Thymus (tissue), 14 donors: ENCODE measurements around the gene RSPRY1. TPM values are rescaled to one million over a fixed set of nuclear protein-coding genes. Genes with fewer than 3 reads are reported as not detected.
A peak's percentile ranks its signal among the peaks of the same experiment; 100 is the strongest.

ENCODE experiments used
- DNase-seq, 9 donors: peaks; one replicate each; pipeline ENCODE4 v3.0.0-alpha.2; 2013; ENCODE audit warnings: low spot score in 9 of 9, low read depth in 6 of 9, missing footprints in 1 of 9
- H3K27ac ChIP-seq, 2 donors: one replicate each; pipeline ENCODE4 v1.5.1; 2013; ENCODE audit warnings: control low read depth in 1 of 2, low read depth in 1 of 2, low read length in 1 of 2, mild to moderate bottlenecking in 1 of 2, moderate library complexity in 1 of 2
- H3K27me3 ChIP-seq, 2 donors: one replicate each; pipeline ENCODE4 v1.5.1; 2013; ENCODE audit warnings: low read length in 1 of 2; ENCODE audit not compliant: control insufficient read depth in 2 of 2, insufficient read depth in 1 of 2
- H3K36me3 ChIP-seq, 2 donors: one replicate each; pipeline ENCODE4 v1.5.1; 2013; ENCODE audit warnings: low read length in 1 of 2, mild to moderate bottlenecking in 1 of 2, moderate library complexity in 1 of 2; ENCODE audit not compliant: control insufficient read depth in 2 of 2, insufficient read depth in 2 of 2
- H3K4me1 ChIP-seq, 2 donors: one replicate each; pipeline ENCODE4 v1.5.1; 2013; ENCODE audit warnings: low read length in 2 of 2; ENCODE audit not compliant: control insufficient read depth in 2 of 2, insufficient read depth in 2 of 2
- H3K4me3 ChIP-seq, 2 donors: one replicate each; pipeline ENCODE4 v1.5.1; 2013; ENCODE audit warnings: low read length in 2 of 2, control low read depth in 1 of 2, mild to moderate bottlenecking in 1 of 2
- H3K9me3 ChIP-seq, 2 donors: one replicate each; pipeline ENCODE4 v1.5.1; 2013; ENCODE audit warnings: low read length in 1 of 2, mild to moderate bottlenecking in 1 of 2; ENCODE audit not compliant: control insufficient read depth in 2 of 2, insufficient read depth in 1 of 2
- WGBS: extraction: QIAGEN DNeasy Blood & Tissue Kit; methylation state at CpG from one replicate; pipeline ENCODE4 v1.1.7; 2013; 5-methylcytosine and 5-hydroxymethylcytosine counted together
- long read RNA-seq, 10 donors: transcript quantifications; one replicate each; lab custom pipeline, GENCODE V29; 2026
- polyA plus RNA-seq: library from polyadenylated mRNA; stranded (reverse); fragments of 200-250 nt; gene quantifications from one replicate; pipeline ENCODE4 v1.2.3, GENCODE V29; 2013
- total RNA-seq: library from RNA; stranded (reverse); fragments of 120-200 nt; gene quantifications from one replicate; pipeline ENCODE4 v1.2.4, GENCODE V29; 2013
- donor health status: healthy.

The RSPRY1 gene
- total RNA-seq, result 29.6 TPM
- 19.4 TPM for polyA plus RNA-seq
- long read RNA-seq, donor 1, partial matches to known transcripts, result 0 of 1 reads
- long read RNA-seq, donor 1, other reads (novel, unspliced or antisense), result 0 of 1 reads
- long read RNA-seq, donor 2, result 0 reads
- long read RNA-seq, donor 3, partial matches to known transcripts, result 5 of 9 reads
- long read RNA-seq, donor 3, other reads (novel, unspliced or antisense), result 0 of 9 reads
- long read RNA-seq, donor 4, partial matches to known transcripts, result 0 of 2 reads
- long read RNA-seq, donor 4, other reads (novel, unspliced or antisense), result 0 of 2 reads
- long read RNA-seq, donor 5, partial matches to known transcripts, result 0 of 4 reads
- long read RNA-seq, donor 5, other reads (novel, unspliced or antisense), result 0 of 4 reads
- long read RNA-seq, donor 6, partial matches to known transcripts, result 0 of 3 reads
- long read RNA-seq, donor 6, other reads (novel, unspliced or antisense), result 0 of 3 reads
- long read RNA-seq, donor 7, transcript RSPRY1-201 (15 exons, 3,547 nt), result major isoform, 6 of 49 reads
- long read RNA-seq, donor 7, partial matches to known transcripts, result 42 of 49 reads
- long read RNA-seq, donor 7, other reads (novel, unspliced or antisense), result 0 of 49 reads
- long read RNA-seq, donor 8, partial matches to known transcripts, result 0 of 1 reads
- long read RNA-seq, donor 8, other reads (novel, unspliced or antisense), result 0 of 1 reads
- long read RNA-seq, donor 9, partial matches to known transcripts, result 0 of 4 reads
- long read RNA-seq, donor 9, other reads (novel, unspliced or antisense), result 0 of 4 reads
- long read RNA-seq, donor 10, partial matches to known transcripts, result 0 of 4 reads
- long read RNA-seq, donor 10, other reads (novel, unspliced or antisense), result 0 of 4 reads

DNA sequence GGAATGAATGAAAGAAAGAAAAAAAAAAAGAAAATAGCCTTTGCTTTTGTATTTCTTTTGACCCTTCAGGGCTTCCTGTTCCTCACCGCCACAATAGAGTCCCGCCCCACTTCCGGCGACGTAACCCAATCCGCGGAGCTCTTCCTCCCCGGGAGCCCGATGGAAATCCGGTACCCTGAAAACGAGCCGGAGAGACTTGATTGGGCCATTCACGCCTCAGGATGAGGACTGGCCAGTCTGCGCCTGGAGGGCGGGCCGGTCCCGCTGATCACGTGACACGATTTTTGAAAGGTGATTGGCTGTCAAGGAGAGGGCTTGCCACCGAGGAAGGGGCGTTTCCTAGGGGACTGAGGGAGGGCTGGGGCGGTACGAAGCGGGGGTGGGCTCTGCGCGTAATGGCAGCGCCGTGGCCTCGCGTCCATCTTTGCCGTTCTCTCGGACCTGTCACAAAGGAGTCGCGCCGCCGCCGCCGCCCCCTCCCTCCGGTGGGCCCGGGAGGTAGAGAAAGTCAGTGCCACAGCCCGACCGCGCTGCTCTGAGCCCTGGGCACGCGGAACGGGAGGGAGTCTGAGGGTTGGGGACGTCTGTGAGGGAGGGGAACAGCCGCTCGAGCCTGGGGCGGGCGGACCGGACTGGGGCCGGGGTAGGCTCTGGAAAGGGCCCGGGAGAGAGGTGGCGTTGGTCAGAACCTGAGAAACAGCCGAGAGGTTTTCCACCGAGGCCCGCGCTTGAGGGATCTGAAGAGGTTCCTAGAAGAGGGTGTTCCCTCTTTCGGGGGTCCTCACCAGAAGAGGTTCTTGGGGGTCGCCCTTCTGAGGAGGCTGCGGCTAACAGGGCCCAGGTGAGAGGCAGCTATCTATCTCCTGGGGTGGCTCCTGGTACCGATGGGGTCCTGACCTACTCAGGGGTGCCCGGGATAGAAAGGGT lies at the start of gene RSPRY1, which contains the start of gene PSME3IP1:
TSS of gene RSPRY1 (plus strand) at position 385 of the 927 bp plus-strand sequence. CDS start 18,330 bp downstream, outside the sequence.
TSS of gene PSME3IP1 (minus strand) at position 95 of the 927 bp plus-strand sequence. CDS start 12,185 bp downstream, outside the sequence.
- Histone ChIP-seq H3K36me3 (no peaks in the 10 kb centered on the region), H3K27me3 (no peaks in the 10 kb centered on the region), H3K27ac (peak within 1 kb of the TSS; percentile 88 to 97), H3K9me3 (no peaks in the 10 kb centered on the region), H3K4me3 (peak within 1 kb of the TSS; percentile 96), H3K4me1 (peaks cover 10 to 15% of the 10 kb centered on the region in 2 donors)
- WGBS, result under 1% methylated on average over 64 of the region's 64 CpGs
- peak; percentile 99 to 100 (median 99) for DNase-seq

DNA sequence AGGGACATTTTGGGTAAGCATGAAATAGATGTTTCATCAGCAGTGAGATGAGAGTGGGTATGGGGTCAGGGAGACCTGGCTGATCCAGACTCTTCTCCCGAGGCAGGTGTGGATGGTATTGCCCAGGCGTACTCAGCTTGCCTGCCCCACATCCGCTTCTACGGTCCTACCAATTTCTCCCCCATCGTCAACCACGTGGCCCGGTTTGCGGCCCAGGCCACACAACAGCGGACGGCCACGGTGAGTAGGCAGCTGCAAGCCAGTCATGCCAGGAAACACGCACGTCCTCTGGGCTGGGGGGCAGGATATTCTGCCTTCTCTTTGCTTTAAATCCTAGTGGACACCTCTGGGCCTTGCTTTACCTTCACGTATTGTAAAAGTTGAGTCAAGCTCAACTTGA lies 49.1 kb upstream of the RSPRY1 start:
- H3K27ac ChIP-seq, result no peak overlapping the region
- H3K4me1 ChIP-seq, result peaks cover 22 to 52% of the 10 kb centered on the region in 2 donors
- whole genome bisulfite sequencing, result 88% methylated on average over 14 of the region's 14 CpGs
- no peaks in the 10 kb centered on the region for H3K36me3 ChIP-seq
- H3K4me3 ChIP-seq, result no peak overlapping the region
- no peaks in the 10 kb centered on the region for H3K27me3 ChIP-seq
- DNase-seq, result no peak
- H3K9me3 ChIP-seq, result no peaks in the 10 kb centered on the region

DNA sequence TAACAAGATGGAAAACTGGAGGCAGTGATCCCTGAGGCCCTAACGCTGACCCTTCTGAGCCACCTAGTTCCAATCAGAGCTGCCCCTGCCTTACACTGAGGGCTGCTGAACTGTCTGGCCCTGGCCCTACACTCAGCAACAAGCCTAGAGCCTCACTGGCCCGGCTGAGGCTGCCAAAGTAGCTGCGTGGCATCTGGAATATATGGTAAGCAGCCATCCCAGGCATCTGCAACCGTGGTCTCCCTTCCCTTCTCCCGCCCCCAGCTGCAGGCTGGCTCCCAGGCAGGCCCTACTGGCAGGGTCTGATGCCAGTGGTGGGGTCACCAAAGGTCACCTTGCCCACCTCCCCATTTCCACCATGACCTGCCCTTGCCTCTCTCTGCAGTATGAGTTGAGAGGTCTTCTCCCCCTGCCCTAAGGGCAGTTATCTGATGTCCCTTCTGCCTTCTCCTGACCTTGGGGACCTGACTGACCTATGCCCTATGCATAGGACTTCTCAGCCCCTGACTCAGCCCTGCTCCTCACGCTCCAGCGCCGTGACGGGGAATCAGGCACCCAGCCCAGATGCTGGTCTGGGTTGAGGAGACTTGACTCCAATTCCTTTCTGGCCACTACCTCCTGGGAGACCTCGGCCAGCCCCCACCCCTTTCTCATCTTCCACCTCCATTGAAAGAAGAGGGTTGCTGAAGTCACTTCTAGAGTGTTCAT lies 48.4 kb upstream of the RSPRY1 start:
- Histone ChIP-seq H3K36me3 (no peaks in the 10 kb centered on the region), H3K27me3 (no peaks in the 10 kb centered on the region), H3K4me3 (no peak overlapping the region), H3K9me3 (no peaks in the 10 kb centered on the region), H3K4me1 (peaks cover 29 to 52% of the 10 kb centered on the region in 2 donors), H3K27ac (no peak overlapping the region)
- DNase-seq, result no peak
- 86% methylated on average over 10 of the region's 10 CpGs for WGBS

DNA sequence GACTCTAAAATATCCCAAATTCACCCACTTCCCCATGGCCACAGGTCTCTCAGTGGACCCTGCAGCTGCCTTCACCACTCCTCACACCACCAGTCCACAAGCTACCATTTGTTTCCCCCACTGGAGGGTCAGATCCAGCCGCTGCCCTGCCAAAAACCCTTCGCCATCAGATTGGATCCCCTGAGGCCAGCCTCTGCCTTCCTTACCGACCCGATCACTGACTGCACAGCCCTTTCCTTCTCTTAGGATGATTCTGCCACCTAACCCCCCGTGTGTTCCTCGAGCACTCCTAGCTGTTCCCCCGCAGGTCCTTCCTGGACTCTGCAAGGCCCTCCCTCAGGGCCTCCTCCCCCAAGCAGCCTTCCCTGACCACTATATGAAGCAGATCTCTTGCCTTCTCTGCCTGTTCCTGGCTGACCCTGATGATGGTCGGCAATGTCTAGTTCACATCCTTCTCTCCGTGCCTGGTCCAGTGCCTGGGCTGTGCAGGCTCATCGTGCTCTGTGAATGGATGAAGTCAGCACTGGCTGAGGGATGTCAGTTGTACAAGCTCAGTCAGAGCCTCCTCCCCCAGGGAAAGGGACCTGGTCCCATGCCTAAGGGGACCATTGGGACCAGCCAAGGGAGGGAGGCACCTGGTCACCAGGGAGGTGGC lies 47.7 kb upstream of the RSPRY1 start:
- DNase-seq, result no peak
- H3K27me3 ChIP-seq, result no peaks in the 10 kb centered on the region
- H3K27ac ChIP-seq, result no peak overlapping the region
- no peak overlapping the region for H3K4me3 ChIP-seq
- 94% methylated on average over 10 of the region's 10 CpGs for WGBS
- peaks cover 35 to 55% of the 10 kb centered on the region in 2 donors for H3K4me1 ChIP-seq
- H3K9me3 ChIP-seq, result no peaks in the 10 kb centered on the region
- H3K36me3 ChIP-seq, result no peaks in the 10 kb centered on the region

DNA sequence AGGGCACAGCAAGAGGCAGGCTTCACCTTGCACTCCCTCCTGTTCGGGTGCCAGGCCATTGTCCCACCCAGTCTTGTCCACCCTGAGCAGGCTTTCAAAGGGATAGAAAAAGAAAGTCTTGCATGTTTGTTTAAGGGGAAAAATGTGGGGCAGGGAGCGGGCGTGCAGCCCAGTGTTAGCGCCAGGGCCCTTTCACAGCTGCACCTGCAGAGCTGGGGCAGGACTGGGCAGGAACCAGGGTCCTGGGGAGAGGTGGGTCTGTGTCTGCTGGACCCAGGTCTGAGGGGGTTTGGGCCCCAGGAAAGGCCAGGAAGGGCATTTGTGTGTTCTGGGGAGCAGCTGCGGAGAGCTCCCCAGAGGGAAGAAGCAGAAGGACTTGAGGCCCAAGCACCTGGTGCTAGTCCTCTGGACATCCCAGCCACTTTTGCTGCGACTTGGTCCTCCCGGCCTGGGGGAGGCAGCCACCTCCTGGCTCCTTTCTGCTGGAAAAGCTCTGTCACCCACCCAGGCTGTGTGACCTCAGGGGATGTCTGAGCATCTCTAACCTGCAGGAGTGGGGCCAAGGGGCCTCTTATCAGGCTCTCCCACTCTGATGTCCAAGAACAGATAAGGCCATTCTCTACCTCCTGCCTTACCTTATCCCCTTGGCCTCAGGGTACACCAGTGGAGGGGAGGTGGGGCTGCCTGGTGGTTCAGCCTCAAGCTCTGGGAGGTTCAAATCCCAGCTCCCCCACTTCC lies 45.0 kb upstream of the RSPRY1 start:
- Histone ChIP-seq H3K27ac (peak overlapping the region; percentile 76 to 89), H3K36me3 (no peaks in the 10 kb centered on the region), H3K4me1 (peaks cover 23 to 55% of the 10 kb centered on the region in 2 donors), H3K4me3 (no peak overlapping the region), H3K27me3 (no peaks in the 10 kb centered on the region), H3K9me3 (no peaks in the 10 kb centered on the region)
- 94% methylated on average over 7 of the region's 7 CpGs for WGBS
- DNase-seq, result no peak

DNA sequence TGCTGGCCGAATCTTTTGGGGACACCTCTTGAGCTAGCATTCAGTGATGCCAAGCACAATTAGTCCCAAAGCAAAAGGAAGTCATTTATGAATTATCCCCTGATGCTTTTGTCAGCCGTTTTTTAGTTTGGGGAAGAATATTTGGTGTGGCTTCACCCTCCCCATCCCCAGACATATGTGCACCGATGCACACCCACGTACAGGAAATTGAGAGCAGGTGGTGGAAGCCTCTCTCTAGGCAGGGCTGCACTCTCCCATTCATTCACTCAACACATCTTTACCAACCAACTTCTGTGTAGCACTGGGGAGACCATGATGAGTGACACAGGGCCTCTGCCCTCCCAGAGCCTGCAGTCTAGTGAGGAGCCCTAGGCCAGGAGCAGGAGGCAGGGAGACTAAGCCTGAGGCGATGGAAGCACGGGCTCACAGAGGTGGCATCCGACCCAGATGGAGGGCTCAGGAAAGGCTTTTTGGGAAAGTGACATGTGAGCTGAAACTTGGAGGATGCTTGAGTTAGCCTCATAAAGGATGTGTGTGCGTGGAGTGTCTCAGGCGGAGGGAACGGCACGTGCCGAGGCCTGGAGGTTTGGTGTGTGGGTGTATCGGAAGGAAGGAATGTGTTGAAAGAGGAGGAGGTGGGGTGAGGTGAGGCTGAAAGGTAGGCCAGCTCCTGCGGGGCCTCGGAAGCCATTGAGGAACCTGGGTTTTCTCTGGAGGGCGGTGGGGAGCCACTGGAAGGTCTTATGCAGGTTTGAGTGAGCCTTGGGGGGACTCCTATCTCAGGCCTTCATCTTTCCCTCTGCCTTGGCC lies 44.1 kb upstream of the RSPRY1 start:
- peak overlapping the region; percentile 76 to 89 for H3K27ac ChIP-seq
- peak in 7 of 9 donors; percentile 29 to 80 (median 54) for DNase-seq
- H3K4me3 ChIP-seq, result no peak overlapping the region
- no peaks in the 10 kb centered on the region for H3K36me3 ChIP-seq
- H3K27me3 ChIP-seq, result no peaks in the 10 kb centered on the region
- H3K9me3 ChIP-seq, result no peaks in the 10 kb centered on the region
- WGBS, result 40% methylated on average over 16 of the region's 16 CpGs
- peaks cover 23 to 55% of the 10 kb centered on the region in 2 donors for H3K4me1 ChIP-seq
